ENCODE measurements around the gene PDS5B.

The PDS5B gene

GRCh38 chr13:32577032-32577431, 9.2 kb upstream of the PDS5B start:
- no peak for TF ChIP-seq CTCF (IDR thresholded peaks at IDR 0.05; ENCODE audit: insufficient read depth, low read length, missing control alignments)
- ChIA-PET CTCF (no interaction called here), POLR2A (no interaction called here)
- no peak overlapping the region for H3K4me3 ChIP-seq (ENCODE audit: low read depth, low read length)
- no peak for DNase-seq (ENCODE audit: low read depth, low spot score)

- peak; percentile 14 for TF ChIP-seq CTCF (IDR thresholded peaks at IDR 0.05; ENCODE audit: insufficient read depth, low read length, missing control alignments)
- POLR2A ChIA-PET = no interaction called here
Measured at GRCh38 chr13:32581177-32581786, 5.0 kb upstream of the PDS5B start.

GRCh38 chr13:32582281-32582680, 4.0 kb upstream of the PDS5B start:
- no peak overlapping the region for H3K4me3 ChIP-seq (ENCODE audit: low read depth, low read length)
- TF ChIP-seq CTCF (IDR thresholded peaks at IDR 0.05; ENCODE audit: insufficient read depth, low read length, missing control alignments) = no peak
- ChIA-PET POLR2A (no interaction called here), CTCF (interaction anchor here (0.7 to 8.2 kb wide), 24 partner anchors 10 to 676 kb away, joined by 3 to 154 read pairs (median 6); no protein-coding TSS in a partner anchor)
- no peak for DNase-seq (ENCODE audit: low read depth, low spot score)

More at GRCh38 chr13:32581177-32581786, 5.0 kb upstream of the PDS5B start:
- CTCF ChIA-PET = interaction anchor here (0.5 to 8.2 kb wide), 49 partner anchors 11 to 1142 kb away, joined by 3 to 154 read pairs (median 5); partner anchors contain the start of genes N4BP2L1 and N4BP2L2
- no peak overlapping the region for H3K4me3 ChIP-seq (ENCODE audit: low read depth, low read length)
- DNase-seq (ENCODE audit: low read depth, low spot score) = no peak

GRCh38 chr13:32582991-32583390, 3.3 kb upstream of the PDS5B start:
- POLR2A ChIA-PET = no interaction called here
- CTCF ChIA-PET = interaction anchor here (0.6 to 8.2 kb wide), 11 partner anchors 9 to 677 kb away, joined by 3 to 154 read pairs (median 11); partner anchors contain the start of gene N4BP2L2

GRCh38 chr13:32585550-32586079, 637 bp upstream of the PDS5B start:
- no peak for TF ChIP-seq CTCF (IDR thresholded peaks at IDR 0.05; ENCODE audit: insufficient read depth, low read length, missing control alignments)
- H3K4me3 ChIP-seq (ENCODE audit: low read depth, low read length) = peak overlapping the region; percentile 57
- POLR2A ChIA-PET = interaction anchor here (1.2 kb wide), 1 partner anchor 326 kb away, joined by 4 read pairs; no protein-coding TSS in a partner anchor
- CTCF ChIA-PET = interaction anchor here (0.6 to 8.2 kb wide), 27 partner anchors 11 to 1237 kb away, joined by 3 to 154 read pairs (median 4); no protein-coding TSS in a partner anchor
- DNase-seq (ENCODE audit: low read depth, low spot score) = no peak

More at GRCh38 chr13:32582991-32583390, 3.3 kb upstream of the PDS5B start:
- no peak overlapping the region for H3K4me3 ChIP-seq (ENCODE audit: low read depth, low read length)
- no peak for TF ChIP-seq CTCF (IDR thresholded peaks at IDR 0.05; ENCODE audit: insufficient read depth, low read length, missing control alignments)
- DNase-seq (ENCODE audit: low read depth, low spot score) = no peak

Measured in AG04449 (cell line).